AG04449 (cell line): ENCODE results near the gene FGFBP1.

Experiments
- CTCF ChIA-PET: fragments of 350-600 bp; formaldehyde crosslinking; extraction: SDS; loops from one replicate; lab custom pipeline; 2021; ENCODE audit warnings: antibody characterized with exemption; lab: Yijun Ruan, JAX
- POLR2A ChIA-PET: fragments of 400-600, 350-600 bp; formaldehyde crosslinking; extraction: SDS; loops from one replicate; lab custom pipeline; 2020; ENCODE audit warnings: antibody characterized with exemption, inconsistent platforms; lab: Yijun Ruan, JAX
- DNase-seq: peaks from one replicate; pipeline ENCODE4 v3.0.0-alpha.2; 2010; ENCODE audit warnings: low read depth, low spot score
- H3K4me3 ChIP-seq: 2 replicates; pipeline ENCODE4 v1.5.1; 2011; ENCODE audit warnings: low read depth, mild to moderate bottlenecking, control low read depth, low read length
- CTCF ChIP-seq: IDR thresholded peaks from one replicate; pipeline ENCODE4 v1.5.1; 2011; ENCODE audit warnings: mild to moderate bottlenecking, moderate library complexity, low read length, control low read depth, inconsistent platforms; ENCODE audit not compliant: insufficient read depth; ENCODE audit errors: missing control alignments

The FGFBP1 gene

GRCh38 chr4:15938640-15939039 is at the start of gene FGFBP1:
TSS of gene FGFBP1 (minus strand) at chr4:15938740. CDS start at chr4:15936632, 2,108 bp downstream.
- ChIA-PET POLR2A (no interaction called here), CTCF (interaction anchor here (0.8 to 7.2 kb wide), 5 partner anchors 11 to 56 kb away, joined by 3 to 46 read pairs (median 4); no protein-coding TSS in a partner anchor)
- no peak for TF ChIP-seq CTCF
- no peak within 1 kb of the TSS for H3K4me3 ChIP-seq
- no peak for DNase-seq

DNA sequence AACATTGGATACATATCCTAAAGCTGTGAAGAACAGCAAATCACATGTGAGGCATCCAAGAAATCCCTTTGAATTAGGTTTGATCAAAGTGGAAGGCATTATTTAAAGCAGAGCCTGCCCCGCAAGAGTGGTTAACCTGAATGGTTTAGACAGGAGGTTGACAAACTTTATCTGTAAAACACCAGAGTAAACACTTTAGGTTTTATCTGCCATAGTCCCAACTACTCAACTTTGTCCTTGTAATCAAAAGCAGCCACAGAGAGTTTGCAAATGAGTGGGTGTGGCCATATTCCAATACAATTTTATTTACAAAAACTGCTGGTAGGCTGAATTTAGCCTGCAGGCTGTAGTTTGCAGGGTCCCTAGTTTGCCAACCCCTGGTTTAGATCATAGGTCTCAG is 49.7 kb upstream of the FGFBP1 start:
- no peak for TF ChIP-seq CTCF
- no peak overlapping the region for H3K4me3 ChIP-seq
- CTCF ChIA-PET, result interaction anchor here (1.4 to 2.6 kb wide), 4 partner anchors 11 to 183 kb away, joined by 3 to 17 read pairs (median 8); no protein-coding TSS in a partner anchor
- DNase-seq, result no peak
- POLR2A ChIA-PET, result no interaction called here

- no peak overlapping the region for H3K4me3 ChIP-seq
- ChIA-PET CTCF (interaction anchor here (1.0 to 2.0 kb wide), 4 partner anchors 12 to 104 kb away, joined by 5 to 7 read pairs (median 6); no protein-coding TSS in a partner anchor), POLR2A (interaction anchor here (0.5 kb wide), 1 partner anchor 171 kb away, joined by 3 read pairs; no protein-coding TSS in a partner anchor)
- no peak for TF ChIP-seq CTCF
- DNase-seq, result no peak
Observed at GRCh38 chr4:15986907-15987306, 48.4 kb upstream of the FGFBP1 start.

GRCh38 chr4:15983610-15984009 is 45.1 kb upstream of the FGFBP1 start:
- no peak for TF ChIP-seq CTCF
- no peak overlapping the region for H3K4me3 ChIP-seq
- no peak for DNase-seq
- POLR2A ChIA-PET, result no interaction called here
- CTCF ChIA-PET, result interaction anchor here (1.0 to 2.4 kb wide), 7 partner anchors 13 to 178 kb away, joined by 3 to 12 read pairs (median 3); partner anchors contain the start of gene FGFBP2

GRCh38 chr4:15982842-15983524 is 44.4 kb upstream of the FGFBP1 start:
- no peak for TF ChIP-seq CTCF
- ChIA-PET CTCF (interaction anchor here (0.8 to 2.4 kb wide), 6 partner anchors 8 to 177 kb away, joined by 3 to 12 read pairs (median 4); partner anchors contain the start of gene FGFBP2), POLR2A (no interaction called here)
- DNase-seq, result no peak
- H3K4me3 ChIP-seq, result no peak overlapping the region

GRCh38 chr4:15976456-15977447 is 38.2 kb upstream of the FGFBP1 start:
- CTCF ChIA-PET, result interaction anchor here (0.9 to 5.0 kb wide), 5 partner anchors 14 to 288 kb away, joined by 4 to 21 read pairs (median 7); partner anchors contain the start of gene FGFBP2
- POLR2A ChIA-PET, result no interaction called here
- no peak for TF ChIP-seq CTCF
- H3K4me3 ChIP-seq, result no peak overlapping the region
- DNase-seq, result no peak
